Gastrocnemius medialis (tissue), 4 donors: ENCODE data around the gene RASD1. TPM values are rescaled to one million over a fixed set of nuclear protein-coding genes. Genes with fewer than 3 reads are reported as not detected.

Experiments
- ATAC-seq, 2 donors: fragments of 150-250 bp; one replicate each; pipeline ENCODE4 v1.9.1; 2016
- DNase-seq, 2 donors: peaks; one replicate each; pipeline ENCODE4 v3.0.0-alpha.2; 2019
- H3K27ac ChIP-seq, 4 donors: fragments of 200-600 bp; sonication (generic); 1 replicate in 1 of 4; 2 replicates in 3 of 4; pipeline ENCODE4 v1.5.1; 2016 to 2018; ENCODE audit warnings: mild to moderate bottlenecking in 2 of 4, moderate library complexity in 1 of 4
- H3K27me3 ChIP-seq, 3 donors: fragments of 200-600 bp; sonication (generic) in 2 of 3; 1 replicate in 1 of 3; 2 replicates in 2 of 3; pipeline versions ENCODE4 v1.5.1 to v1.6.0; 2016 to 2019; ENCODE audit warnings: mild to moderate bottlenecking in 1 of 3, moderate library complexity in 1 of 3
- H3K36me3 ChIP-seq, 2 donors: fragments of 200-600 bp; sonication (generic) in 1 of 2; one replicate each; pipeline ENCODE4 v1.5.1; 2017 to 2018
- H3K4me1 ChIP-seq, 2 donors: fragments of 200-600 bp; sonication (generic) in 1 of 2; one replicate each; pipeline ENCODE4 v1.5.1; 2016 to 2017; ENCODE audit warnings: mild to moderate bottlenecking in 2 of 2
- H3K4me3 ChIP-seq, 4 donors: fragments of 200-600 bp; sonication (generic) in 3 of 4; 1 replicate in 1 of 4; 2 replicates in 3 of 4; pipeline ENCODE4 v1.5.1; 2016 to 2019; ENCODE audit warnings: mild to moderate bottlenecking in 2 of 4
- H3K9me3 ChIP-seq, 3 donors: fragments of 200-600 bp; sonication (generic) in 2 of 3; 1 replicate in 1 of 3; 2 replicates in 2 of 3; pipeline ENCODE4 v1.5.1; 2016 to 2019
- POLR2A ChIP-seq, 2 donors: fragments of 450-650 bp; IDR thresholded peaks; one replicate each; pipeline ENCODE4 v1.6.1; 2017; ENCODE audit warnings: antibody characterized with exemption in 2 of 2, mild to moderate bottlenecking in 2 of 2, moderate library complexity in 2 of 2
- in situ Hi-C, 4 donors: fragments of 200-750 bp; cut with MboI; loops; one replicate each; pipeline versions ENCODE4 v1.15.0 to v1.8.0; 2017; ENCODE audit warnings: low sequenced_read_pairs in 4 of 4
- intact Hi-C: fragments of 100-400 bp; cut with DNase I; formaldehyde crosslinking; loops from one replicate; pipeline ENCODE4 v1.15.1; 2023; ENCODE audit warnings: low total_unique reads
- total RNA-seq, 4 donors: library from RNA; depleted of rRNA; stranded (reverse); fragments of >200 nt; gene quantifications; one replicate each; pipeline versions ENCODE4 v1.1.0 to v1.2.3, GENCODE V29; 2016
- TF ChIP-seq, protein P1 (sequence below), 5 experiments: fragments of 450-650 bp in 3 of 5; fragments of 200-600 bp in 2 of 5; sonication (generic) in 2 of 5; IDR thresholded peaks in 4 of 5; conservative IDR thresholded peaks in 1 of 5; 1 replicate in 4 of 5; 2 replicates in 1 of 5; pipeline ENCODE4 v1.5.1; 2016 to 2019; ENCODE audit warnings: antibody characterized with exemption in 5 of 5, mild to moderate bottlenecking in 3 of 5, moderate library complexity in 3 of 5

RASD1 gene
- total RNA-seq, 4 donors from 2014 or later, result 61.3 to 264 (median 102) TPM

DNA sequence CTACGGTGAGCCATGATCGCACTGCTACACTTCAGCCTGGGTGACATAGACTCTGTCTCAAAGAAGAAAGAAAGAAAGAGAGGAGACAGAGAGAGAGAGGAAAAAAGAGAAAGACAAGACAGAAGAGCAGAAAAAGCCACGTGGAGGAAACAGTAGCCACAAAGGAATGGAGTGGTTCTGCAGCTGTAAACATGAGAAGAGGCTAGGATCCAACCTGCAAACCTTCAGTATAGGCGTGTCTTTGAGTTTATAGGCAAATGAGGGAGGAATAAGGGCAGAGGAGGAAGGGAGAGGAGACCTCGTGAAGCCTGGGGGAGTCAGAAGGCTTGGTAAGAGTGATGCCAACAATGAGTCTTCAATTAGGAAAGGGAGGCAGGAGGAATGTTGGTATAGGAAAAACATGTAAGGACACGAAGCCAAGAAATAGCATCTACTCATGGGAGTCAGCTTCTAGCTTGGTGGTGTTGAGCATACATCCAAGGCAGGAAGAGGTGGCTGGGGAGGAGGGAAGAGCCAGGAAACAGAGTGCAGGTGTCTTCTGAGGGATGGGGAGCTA, 15.5 kb downstream of the RASD1 start:
- Histone ChIP-seq H3K27me3 (no peaks in the 10 kb centered on the region), H3K4me3 (no peak overlapping the region), H3K27ac (peak overlapping the region; percentile 31 to 98 (median 94)), H3K4me1 (peaks cover 51 to 74% of the 10 kb centered on the region in 2 donors), H3K9me3 (no peaks in the 10 kb centered on the region), H3K36me3 (peaks cover 0 to 7% of the 10 kb centered on the region in 2 donors)
- in situ Hi-C loops, result no loop called here
- DNase-seq (no peak), ATAC-seq (no peak)
- intact Hi-C loops, result no loop called here
- no peak for TF ChIP-seq POLR2A (IDR thresholded peaks at IDR 0.05)
- TF ChIP-seq, protein P1, sequence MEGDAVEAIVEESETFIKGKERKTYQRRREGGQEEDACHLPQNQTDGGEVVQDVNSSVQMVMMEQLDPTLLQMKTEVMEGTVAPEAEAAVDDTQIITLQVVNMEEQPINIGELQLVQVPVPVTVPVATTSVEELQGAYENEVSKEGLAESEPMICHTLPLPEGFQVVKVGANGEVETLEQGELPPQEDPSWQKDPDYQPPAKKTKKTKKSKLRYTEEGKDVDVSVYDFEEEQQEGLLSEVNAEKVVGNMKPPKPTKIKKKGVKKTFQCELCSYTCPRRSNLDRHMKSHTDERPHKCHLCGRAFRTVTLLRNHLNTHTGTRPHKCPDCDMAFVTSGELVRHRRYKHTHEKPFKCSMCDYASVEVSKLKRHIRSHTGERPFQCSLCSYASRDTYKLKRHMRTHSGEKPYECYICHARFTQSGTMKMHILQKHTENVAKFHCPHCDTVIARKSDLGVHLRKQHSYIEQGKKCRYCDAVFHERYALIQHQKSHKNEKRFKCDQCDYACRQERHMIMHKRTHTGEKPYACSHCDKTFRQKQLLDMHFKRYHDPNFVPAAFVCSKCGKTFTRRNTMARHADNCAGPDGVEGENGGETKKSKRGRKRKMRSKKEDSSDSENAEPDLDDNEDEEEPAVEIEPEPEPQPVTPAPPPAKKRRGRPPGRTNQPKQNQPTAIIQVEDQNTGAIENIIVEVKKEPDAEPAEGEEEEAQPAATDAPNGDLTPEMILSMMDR (IDR thresholded peaks at IDR 0.05 in 4 of 5, conservative IDR thresholded peaks at IDR 0.05 in 1 of 5), result no peak

DNA sequence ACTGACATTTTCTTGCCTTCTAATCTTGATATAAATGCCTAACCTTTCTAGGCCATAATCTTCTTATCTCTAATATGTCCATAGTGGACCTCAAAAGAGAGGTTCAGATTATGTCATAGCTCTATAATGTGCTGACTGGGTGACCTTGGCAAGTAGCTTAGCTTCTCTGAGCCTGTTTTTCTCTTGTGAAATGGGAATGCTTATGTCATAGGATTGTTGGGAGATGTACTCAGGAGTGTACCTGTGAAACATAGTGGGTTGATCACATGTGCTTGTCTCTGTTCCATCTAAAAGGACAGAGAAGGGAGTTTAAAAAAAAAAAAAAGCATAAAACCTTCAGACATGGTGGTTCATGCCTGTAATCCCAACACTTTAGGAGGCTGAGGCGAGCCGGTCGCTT, 17.0 kb downstream of the RASD1 start:
- TF ChIP-seq, protein P1 (IDR thresholded peaks at IDR 0.05 in 4 of 5, conservative IDR thresholded peaks at IDR 0.05 in 1 of 5), result no peak
- no peak for TF ChIP-seq POLR2A (IDR thresholded peaks at IDR 0.05)
- H3K27ac ChIP-seq, result peak overlapping the region; percentile 89 to 99 (median 98)
- H3K27me3 ChIP-seq, result no peaks in the 10 kb centered on the region
- DNase-seq, result no peak
- ATAC-seq, result peak in 1 of 2 donors; percentile 33
- intact Hi-C loops, result loop anchor here (5.0 kb wide), 3 partner anchors 88 to 197 kb away; partner anchors contain the start of gene COPS3
- H3K4me1 ChIP-seq, result peaks cover 46 to 61% of the 10 kb centered on the region in 2 donors
- in situ Hi-C loops, result loop anchor here in 1 of 4 donors (10.0 kb wide), 2 partner anchors 106 to 124 kb away; no protein-coding TSS in a partner anchor
- H3K9me3 ChIP-seq, result no peaks in the 10 kb centered on the region
- peaks cover 0 to 7% of the 10 kb centered on the region in 2 donors for H3K36me3 ChIP-seq
- H3K4me3 ChIP-seq, result no peak overlapping the region

DNA sequence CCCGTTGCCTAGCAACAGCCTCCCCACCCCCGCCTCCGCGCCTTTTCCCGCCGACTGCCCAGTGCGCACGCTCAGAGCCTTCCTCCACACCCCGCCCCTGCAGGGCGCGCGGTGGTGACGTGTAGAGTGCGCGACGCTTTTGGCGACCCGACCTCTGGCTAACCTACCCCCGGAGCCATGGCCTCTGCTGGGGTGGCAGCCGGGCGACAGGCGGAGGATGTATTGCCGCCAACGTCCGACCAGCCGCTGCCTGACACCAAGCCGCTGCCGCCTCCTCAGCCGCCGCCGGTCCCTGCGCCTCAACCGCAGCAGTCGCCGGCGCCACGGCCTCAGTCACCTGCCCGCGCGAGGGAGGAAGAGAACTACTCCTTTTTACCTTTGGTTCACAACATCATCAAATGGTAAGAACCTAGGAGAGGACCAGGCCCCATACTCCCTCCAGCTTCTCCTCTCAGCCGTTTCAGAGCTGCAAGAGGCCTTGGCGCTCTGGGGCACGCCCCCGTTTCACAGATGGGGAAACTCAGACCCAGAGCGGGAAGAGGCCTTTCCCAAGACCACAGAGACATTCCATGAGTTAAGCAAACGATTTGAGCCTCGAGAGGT, 19.2 kb downstream of the RASD1 start, which contains the start of gene MED9:
Gene MED9, plus strand, starts transcription at position 136 of the 603 bp plus-strand sequence. Its CDS starts 42 bp downstream, at position 178.
- TF ChIP-seq, protein P1 (IDR thresholded peaks at IDR 0.05 in 4 of 5, conservative IDR thresholded peaks at IDR 0.05 in 1 of 5), result peak in 2 of 5 experiments; percentile 17 to 20
- peak; percentile 55 to 78 for TF ChIP-seq POLR2A (IDR thresholded peaks at IDR 0.05)
- peaks cover 0 to 7% of the 10 kb centered on the region in 2 donors for H3K36me3 ChIP-seq
- peak within 1 kb of the TSS; percentile 68 to 98 (median 97) for H3K4me3 ChIP-seq
- in situ Hi-C loops, result loop anchor here in 1 of 4 donors (10.0 kb wide), 2 partner anchors 108 to 122 kb away; no protein-coding TSS in a partner anchor
- DNase-seq, result peak; percentile 83 to 91
- ATAC-seq, result peak; percentile 96 to 99
- H3K27me3 ChIP-seq, result no peaks in the 10 kb centered on the region
- H3K27ac ChIP-seq, result peak within 1 kb of the TSS; percentile 89 to 99 (median 98)
- peaks cover 40 to 46% of the 10 kb centered on the region in 2 donors for H3K4me1 ChIP-seq
- intact Hi-C loops, result loop anchor here (2.0 to 5.0 kb wide), 4 partner anchors 16 to 195 kb away; partner anchors contain the start of gene COPS3
- H3K9me3 ChIP-seq, result no peaks in the 10 kb centered on the region

DNA sequence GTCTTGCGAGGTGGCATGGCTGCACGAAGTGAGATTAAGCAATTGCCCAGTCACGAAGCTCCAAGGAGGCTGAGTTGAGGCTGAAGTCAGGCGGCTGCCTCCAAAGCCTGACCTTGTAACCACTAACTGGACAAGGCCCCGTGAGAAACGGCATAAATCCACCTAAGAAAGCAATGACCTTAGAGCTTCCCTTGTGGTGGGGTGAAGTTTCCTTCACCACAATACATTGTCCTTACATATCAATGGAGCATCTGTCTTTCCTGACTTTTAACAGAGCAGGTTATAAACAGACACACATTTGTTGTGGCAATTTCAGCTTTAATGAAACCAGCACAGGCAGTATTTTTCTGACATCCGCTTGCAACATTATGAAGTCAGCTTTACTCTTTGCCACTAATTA, 21.9 kb downstream of the RASD1 start:
- no peak for DNase-seq
- in situ Hi-C loops, result loop anchor here in 1 of 4 donors (10.0 kb wide), 2 partner anchors 110 to 120 kb away; no protein-coding TSS in a partner anchor
- Histone ChIP-seq H3K9me3 (no peaks in the 10 kb centered on the region), H3K27me3 (no peaks in the 10 kb centered on the region), H3K4me1 (peaks cover 20 to 21% of the 10 kb centered on the region in 2 donors), H3K36me3 (no peaks in the 10 kb centered on the region), H3K4me3 (no peak overlapping the region), H3K27ac (no peak overlapping the region)
- ATAC-seq, result no peak
- no peak for TF ChIP-seq POLR2A (IDR thresholded peaks at IDR 0.05)
- TF ChIP-seq, protein P1 (IDR thresholded peaks at IDR 0.05 in 4 of 5, conservative IDR thresholded peaks at IDR 0.05 in 1 of 5), result no peak
- intact Hi-C loops, result no loop called here
